Measurements from ENCODE around the gene PPM1H. TPM values are rescaled to one million over a fixed set of nuclear protein-coding genes. Genes with fewer than 3 reads are reported as not detected.

The PPM1H gene
- polyA plus RNA-seq, 1 of the 3 experiments (the other 2 are of a cell fraction), result 0.13 TPM

DNA sequence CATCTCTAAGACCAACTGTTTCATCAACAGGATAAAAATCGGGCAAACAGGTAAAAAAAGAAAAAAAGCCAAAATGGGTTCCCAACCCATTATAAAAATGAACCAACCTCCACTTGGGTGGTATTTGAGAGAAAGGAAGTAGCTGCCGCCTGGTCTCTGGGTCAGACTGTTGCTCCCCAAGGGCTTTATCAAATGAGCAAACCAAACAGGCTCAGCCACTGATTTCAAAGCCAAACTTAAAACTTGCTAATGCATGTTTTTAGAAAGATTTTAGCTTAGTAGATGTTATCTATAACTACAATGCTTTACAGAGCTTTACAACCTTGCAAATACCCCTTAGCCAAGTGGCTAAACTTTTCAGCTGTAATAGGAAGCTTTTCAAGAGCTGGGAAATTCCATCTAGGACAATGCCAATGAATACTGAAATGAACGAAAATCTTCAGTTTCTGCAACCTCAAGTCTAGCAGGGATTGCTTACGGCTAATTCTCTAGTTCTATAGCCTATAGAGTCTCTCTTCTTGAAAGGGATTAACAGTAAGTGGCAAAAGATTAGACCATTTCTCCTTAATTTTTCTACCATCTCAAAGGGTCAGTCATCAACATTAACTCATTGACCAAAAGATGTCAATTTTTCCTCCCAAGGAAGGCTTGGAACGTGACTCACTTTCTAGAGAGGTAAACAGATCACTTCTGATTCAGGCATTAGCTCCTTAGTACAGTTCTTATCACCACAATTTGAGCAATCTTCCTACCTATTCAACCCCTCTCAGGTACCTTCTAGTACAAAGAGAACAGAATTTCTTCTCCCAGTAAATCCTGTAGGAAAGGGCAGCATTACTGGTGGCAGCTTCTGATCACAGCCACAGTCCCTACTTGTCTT, 4.2 kb downstream of the PPM1H start (continued):
- TF ChIP-seq REST (IDR thresholded peaks at IDR 0.05; ENCODE audit: low read depth, low read length), result no peak
- TF ChIP-seq RCOR1 (IDR thresholded peaks at IDR 0.05; ENCODE audit: low read length), result no peak
- no peak for TF ChIP-seq TAF1 (IDR thresholded peaks at IDR 0.05; ENCODE audit: borderline replicate concordance, low read depth, low read length)
- no peak for TF ChIP-seq TEAD4 (IDR thresholded peaks at IDR 0.05; ENCODE audit: borderline replicate concordance, insufficient read depth)
- TF ChIP-seq FOSL2 (IDR thresholded peaks at IDR 0.05; ENCODE audit: borderline replicate concordance, low read depth), result no peak
- no peak for TF ChIP-seq CHD2 (IDR thresholded peaks at IDR 0.05; ENCODE audit: low read length, partially characterized antibody)
- no peak for TF ChIP-seq FOXM1 (IDR thresholded peaks at IDR 0.05; ENCODE audit: low read depth)
- TF ChIP-seq ELF1 (IDR thresholded peaks at IDR 0.05), result no peak
- no peak for TF ChIP-seq GABPA (IDR thresholded peaks at IDR 0.05; ENCODE audit: low read depth)
- no peak for TF ChIP-seq PBX3 (IDR thresholded peaks at IDR 0.05)

GRCh38 chr12:62928632-62929031, 6.3 kb downstream of the PPM1H start:
- no peaks in the 10 kb centered on the region for H3K4me1 ChIP-seq (ENCODE audit: control insufficient read depth in 1 of 2, insufficient read depth in 2 of 2, low read depth in 1 of 2, low read length in 1 of 2)
- CTCF ChIA-PET, result no interaction called here
- H3K27me3 ChIP-seq (ENCODE audit: insufficient read depth), result peaks cover 35% of the 10 kb centered on the region
- H3K9ac ChIP-seq, result no peak overlapping the region
- H3F3A ChIP-seq (replicated peaks; ENCODE audit: insufficient read depth), result no peaks in the 10 kb centered on the region
- H2AFZ ChIP-seq (ENCODE audit: low read depth), result no peak overlapping the region
- 4% methylated on average over 2 of the region's 2 CpGs for WGBS (ENCODE audit: low lambda C conversion rate)
- H3K4me3 ChIP-seq (ENCODE audit: low read depth in 2 of 2, low read length in 1 of 2), result no peak overlapping the region
- TF ChIP-seq TAF1 (IDR thresholded peaks at IDR 0.05; ENCODE audit: borderline replicate concordance, low read depth, low read length) (no peak), RFX5 (IDR thresholded peaks at IDR 0.05; ENCODE audit: low read length) (no peak), USF1 (IDR thresholded peaks at IDR 0.05; ENCODE audit: borderline replicate concordance, low read depth) (no peak), EZH2phosphoT487 (IDR thresholded peaks at IDR 0.05; ENCODE audit: borderline replicate concordance, low read depth) (no peak), NFIC (IDR thresholded peaks at IDR 0.05; ENCODE audit: borderline replicate concordance) (no peak), YY1 (IDR thresholded peaks at IDR 0.05; ENCODE audit: low read depth) (no peak)
- no peaks in the 10 kb centered on the region for H3K9me2 ChIP-seq
- no peaks in the 10 kb centered on the region for H3K9me3 ChIP-seq
- no peaks in the 10 kb centered on the region for H3K79me2 ChIP-seq (ENCODE audit: insufficient read depth)
- H4K20me1 ChIP-seq (ENCODE audit: insufficient read depth), result no peaks in the 10 kb centered on the region
- no peak overlapping the region for H3K4me2 ChIP-seq
- POLR2A ChIA-PET, result no interaction called here
- no peak for DNase-seq
- no peak overlapping the region for H3K27ac ChIP-seq (ENCODE audit: low read depth in 2 of 2, low read length in 1 of 2)
- H3K36me3 ChIP-seq (replicated peaks in 1 of 2; ENCODE audit: control insufficient read depth in 1 of 2, insufficient read depth in 2 of 2, low read length in 1 of 2), result no peaks in the 10 kb centered on the region
